CD4-positive, alpha-beta T cell (primary cell): Measurements from ENCODE around the gene TBX5. TPM values are rescaled to one million over a fixed set of nuclear protein-coding genes. Genes with fewer than 3 reads are reported as not detected.

Experiments
- ATAC-seq: fragments of 200-7000 bp; cut with Tn5 transposase; one replicate; pipeline ENCODE4 v1.10.0; 2022; ENCODE audit warnings: mild to moderate bottlenecking; ENCODE audit not compliant: poor library complexity
- CTCF ChIA-PET: fragments of 350-600 bp; sonication (Branson Sonifier 250); formaldehyde crosslinking; loops from one replicate; lab custom pipeline; 2021; ENCODE audit warnings: antibody characterized with exemption, inconsistent platforms; lab: Charles Lee
- POLR2A ChIA-PET: fragments of 350-600 bp; sonication (Branson Sonifier 250); formaldehyde crosslinking; loops from one replicate; lab custom pipeline; 2021; ENCODE audit warnings: antibody characterized with exemption, inconsistent platforms; lab: Charles Lee
- DNase-seq, 14 experiments: peaks; one replicate each; pipeline ENCODE4 v3.0.0-alpha.2; 2013 to 2020; ENCODE audit warnings: mixed read lengths in 2 of 14
- H3K27ac ChIP-seq, 2 donors: one replicate each; pipeline versions ENCODE4 v1.5.1 to v1.7.0; 2013; ENCODE audit warnings: low read length in 2 of 2, low read depth in 1 of 2, mild to moderate bottlenecking in 1 of 2
- H3K27me3 ChIP-seq, 2 experiments: 1 replicate in 1 of 2; 2 replicates in 1 of 2; pipeline versions ENCODE4 v1.6.1 to v1.7.0; 2013; ENCODE audit warnings: low read length in 2 of 2, control low read depth in 1 of 2, mild to moderate bottlenecking in 1 of 2, moderate library complexity in 1 of 2; ENCODE audit not compliant: insufficient read depth in 2 of 2, control insufficient read depth in 1 of 2
- H3K36me3 ChIP-seq: one replicate; pipeline ENCODE4 v1.6.1; 2013; ENCODE audit warnings: low read length, control low read depth; ENCODE audit not compliant: insufficient read depth
- H3K4me1 ChIP-seq: one replicate; pipeline ENCODE4 v1.6.1; 2013; ENCODE audit warnings: low read length, control low read depth; ENCODE audit not compliant: insufficient read depth
- H3K4me3 ChIP-seq: one replicate; pipeline ENCODE4 v1.5.1; 2013; ENCODE audit warnings: mild to moderate bottlenecking, low read length, moderate library complexity
- H3K9me3 ChIP-seq, 2 experiments: 1 replicate in 1 of 2; 2 replicates in 1 of 2; pipeline versions ENCODE4 v1.6.1 to v1.7.0; 2013; ENCODE audit warnings: low read length in 2 of 2, mild to moderate bottlenecking in 2 of 2, control low read depth in 1 of 2, moderate library complexity in 1 of 2; ENCODE audit not compliant: control insufficient read depth in 1 of 2, insufficient read depth in 1 of 2
- H3K27ac Mint-ChIP-seq: one replicate; pipeline ENCODE4 v1.8.0; 2020; ENCODE audit warnings: mixed read lengths
- H3K27me3 Mint-ChIP-seq: one replicate; pipeline ENCODE4 v1.8.0; 2021; ENCODE audit warnings: mixed read lengths
- H3K36me3 Mint-ChIP-seq: one replicate; pipeline ENCODE4 v1.8.0; 2021; ENCODE audit warnings: low read depth, mixed read lengths
- H3K4me1 Mint-ChIP-seq: one replicate; pipeline ENCODE4 v1.8.0; 2021; ENCODE audit warnings: low read depth, mixed read lengths
- H3K4me3 Mint-ChIP-seq: one replicate; pipeline ENCODE4 v1.8.0; 2020; ENCODE audit warnings: mild to moderate bottlenecking, mixed read lengths
- H3K9me3 Mint-ChIP-seq: one replicate; pipeline ENCODE4 v1.8.0; 2020; ENCODE audit warnings: mixed read lengths
- intact Hi-C, 2 experiments: fragments of 100-400 bp; cut with DNase I in 1 of 2; cut with micrococcal nuclease in 1 of 2; formaldehyde crosslinking; loops; one replicate each; pipeline versions ENCODE4 v1.15.1 to v1.9.0; 2023 to 2025; cut with DNase I, micrococcal nuclease
- total RNA-seq, 174 experiments: library from RNA in 2 of 174; stranded (reverse) in 2 of 174; gene quantifications; one replicate each; pipeline ENCODE4 v1.2.3 and lab custom pipeline; 2021 to 2026
- TF ChIP-seq, protein P1 (sequence below): fragments of 200-600 bp; IDR thresholded peaks from one replicate; pipeline ENCODE4 v1.8.0; 2022; ENCODE audit warnings: antibody characterized with exemption, mild to moderate bottlenecking

Gene TBX5
- total RNA-seq, 2 experiments from 2014 or later = not detected

DNA sequence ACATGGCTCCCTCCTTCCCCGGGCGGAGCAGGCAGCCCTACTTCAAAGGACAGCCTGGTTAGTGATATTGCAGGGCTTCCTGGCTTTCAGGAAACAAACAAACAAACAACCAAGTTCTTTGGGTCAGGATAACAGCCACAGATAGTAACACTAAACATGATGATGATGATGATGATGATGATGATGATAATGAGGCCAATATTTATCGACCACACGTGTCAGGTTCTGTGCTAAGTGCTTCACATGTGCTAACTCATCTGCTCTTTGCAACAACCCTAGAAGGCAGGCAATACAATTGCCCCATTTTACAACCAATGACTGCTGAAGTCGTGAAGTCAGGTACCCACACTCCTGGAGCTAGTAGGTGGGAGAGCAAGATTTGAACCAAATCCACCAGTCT is 44.1 kb upstream of the TBX5 start:
- Mint-ChIP-seq H3K27ac (no peak overlapping the region), H3K36me3 (no peaks in the 10 kb centered on the region), H3K9me3 (peaks cover 3% of the 10 kb centered on the region), H3K27me3 (peaks cover 64% of the 10 kb centered on the region), H3K4me3 (no peak overlapping the region), H3K4me1 (no peaks in the 10 kb centered on the region)
- Histone ChIP-seq H3K9me3 (peaks cover 0 to 20% of the 10 kb centered on the region in 2 experiments), H3K4me1 (no peaks in the 10 kb centered on the region), H3K27ac (no peak overlapping the region), H3K36me3 (no peaks in the 10 kb centered on the region), H3K4me3 (no peak overlapping the region), H3K27me3 (peaks cover 29 to 77% of the 10 kb centered on the region in 2 experiments)
- no peak for DNase-seq
- POLR2A ChIA-PET = no interaction called here
- CTCF ChIA-PET = no interaction called here
- intact Hi-C loops = no loop called here
- ATAC-seq = no peak
- TF ChIP-seq, protein P1, sequence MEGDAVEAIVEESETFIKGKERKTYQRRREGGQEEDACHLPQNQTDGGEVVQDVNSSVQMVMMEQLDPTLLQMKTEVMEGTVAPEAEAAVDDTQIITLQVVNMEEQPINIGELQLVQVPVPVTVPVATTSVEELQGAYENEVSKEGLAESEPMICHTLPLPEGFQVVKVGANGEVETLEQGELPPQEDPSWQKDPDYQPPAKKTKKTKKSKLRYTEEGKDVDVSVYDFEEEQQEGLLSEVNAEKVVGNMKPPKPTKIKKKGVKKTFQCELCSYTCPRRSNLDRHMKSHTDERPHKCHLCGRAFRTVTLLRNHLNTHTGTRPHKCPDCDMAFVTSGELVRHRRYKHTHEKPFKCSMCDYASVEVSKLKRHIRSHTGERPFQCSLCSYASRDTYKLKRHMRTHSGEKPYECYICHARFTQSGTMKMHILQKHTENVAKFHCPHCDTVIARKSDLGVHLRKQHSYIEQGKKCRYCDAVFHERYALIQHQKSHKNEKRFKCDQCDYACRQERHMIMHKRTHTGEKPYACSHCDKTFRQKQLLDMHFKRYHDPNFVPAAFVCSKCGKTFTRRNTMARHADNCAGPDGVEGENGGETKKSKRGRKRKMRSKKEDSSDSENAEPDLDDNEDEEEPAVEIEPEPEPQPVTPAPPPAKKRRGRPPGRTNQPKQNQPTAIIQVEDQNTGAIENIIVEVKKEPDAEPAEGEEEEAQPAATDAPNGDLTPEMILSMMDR = no peak

DNA sequence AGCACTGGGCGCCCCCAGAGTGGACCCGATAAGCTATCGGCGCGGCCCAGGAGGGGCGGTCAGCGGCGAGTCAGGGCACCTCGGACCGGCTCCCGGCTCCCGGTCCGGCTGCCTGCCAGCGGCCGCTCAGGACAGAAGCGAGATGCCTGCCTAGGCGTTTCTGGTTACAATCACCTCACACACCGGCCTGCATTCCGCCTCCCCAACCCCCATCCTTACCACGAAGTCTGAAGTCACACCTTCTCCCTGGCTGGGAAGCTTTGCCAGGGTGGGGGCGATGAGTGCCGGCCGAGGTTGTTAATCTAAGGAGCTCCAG is 42.6 kb upstream of the TBX5 start:
- no peak for DNase-seq
- Histone ChIP-seq H3K4me1 (no peaks in the 10 kb centered on the region), H3K36me3 (no peaks in the 10 kb centered on the region), H3K9me3 (peaks cover 0 to 35% of the 10 kb centered on the region in 2 experiments), H3K27ac (no peak overlapping the region), H3K27me3 (peaks cover 41 to 85% of the 10 kb centered on the region in 2 experiments), H3K4me3 (no peak overlapping the region)
- H3K4me3 Mint-ChIP-seq = no peak overlapping the region
- TF ChIP-seq, protein P1 = no peak
- peaks cover 3% of the 10 kb centered on the region for H3K9me3 Mint-ChIP-seq
- ChIA-PET CTCF (no interaction called here), POLR2A (no interaction called here)
- intact Hi-C loops = no loop called here
- H3K36me3 Mint-ChIP-seq = no peaks in the 10 kb centered on the region
- no peaks in the 10 kb centered on the region for H3K4me1 Mint-ChIP-seq
- peaks cover 70% of the 10 kb centered on the region for H3K27me3 Mint-ChIP-seq
- H3K27ac Mint-ChIP-seq = no peak overlapping the region
- no peak for ATAC-seq

DNA sequence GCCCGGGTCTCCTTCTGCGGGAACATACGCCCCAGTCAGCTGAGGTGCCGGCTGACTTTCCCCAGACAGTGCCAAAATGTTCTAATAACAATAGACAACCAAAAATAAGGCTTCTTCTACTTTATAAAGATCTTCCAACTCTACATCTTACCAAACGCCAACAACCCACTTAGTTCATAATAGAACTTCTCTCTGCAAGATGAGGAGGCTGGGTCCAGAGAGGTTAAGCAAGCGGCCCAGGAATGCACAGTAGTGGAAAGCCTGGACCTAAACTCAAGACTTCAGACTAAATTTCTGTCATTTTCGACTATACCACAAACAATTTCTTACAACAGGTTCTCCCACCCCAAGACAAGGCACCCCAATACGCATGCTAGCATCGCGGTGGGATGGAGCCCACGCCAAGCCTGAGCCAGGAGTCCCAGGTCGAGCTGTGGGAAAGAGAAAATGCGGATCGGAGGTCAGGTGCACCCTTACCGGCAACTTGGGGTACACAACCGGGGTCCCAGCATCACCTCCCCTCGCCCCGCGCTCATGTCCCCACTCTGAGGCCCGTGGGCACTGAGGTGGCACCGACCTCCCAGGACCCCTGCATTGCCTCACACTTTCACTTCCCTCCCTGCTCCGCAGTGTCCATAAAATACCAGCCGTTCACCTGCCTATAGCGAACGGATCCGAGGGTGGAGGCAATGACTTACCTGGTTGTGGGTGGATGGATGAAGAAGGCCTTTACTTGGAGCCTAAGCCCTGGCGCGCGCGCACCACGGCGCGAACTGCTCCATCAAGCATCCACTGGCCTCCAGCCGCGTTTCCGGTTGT is 42.1 kb upstream of the TBX5 start:
- DNase-seq (no peak), ATAC-seq (no peak)
- Mint-ChIP-seq H3K4me1 (no peaks in the 10 kb centered on the region), H3K27ac (no peak overlapping the region), H3K36me3 (no peaks in the 10 kb centered on the region), H3K27me3 (peaks cover 76% of the 10 kb centered on the region), H3K9me3 (peaks cover 3% of the 10 kb centered on the region), H3K4me3 (no peak overlapping the region)
- ChIA-PET POLR2A (no interaction called here), CTCF (no interaction called here)
- H3K36me3 ChIP-seq = no peaks in the 10 kb centered on the region
- H3K9me3 ChIP-seq = peaks cover 0 to 36% of the 10 kb centered on the region in 2 experiments
- H3K27ac ChIP-seq = no peak overlapping the region
- H3K4me3 ChIP-seq = no peak overlapping the region
- peaks cover 43 to 91% of the 10 kb centered on the region in 2 experiments for H3K27me3 ChIP-seq
- TF ChIP-seq, protein P1 = no peak
- intact Hi-C loops = no loop called here
- H3K4me1 ChIP-seq = no peaks in the 10 kb centered on the region
